Calu3 (cell line): ENCODE data around the gene RAI14. TPM values are rescaled to one million over a fixed set of nuclear protein-coding genes. Genes with fewer than 3 reads are reported as not detected.

Experiments
- BruUV-seq: library from RNA; stranded (reverse); fragments of 400-500 nt; replicated peaks from 2 replicates; lab custom pipeline; 2021; lab: Mats Ljungman, UMichigan
- CTCF ChIA-PET: fragments of 300-600 bp; sonication (Branson Sonifier 250); formaldehyde crosslinking; loops from one replicate; lab custom pipeline; 2022; ENCODE audit warnings: antibody characterized with exemption; lab: Charles Lee
- DNase-seq: peaks from one replicate; pipeline ENCODE4 v3.0.0; 2022
- H3K27ac Mint-ChIP-seq: one replicate; pipeline ENCODE4 v1.8.0; 2022; ENCODE audit warnings: mixed read lengths; ENCODE audit not compliant: unreplicated experiment
- H3K27me3 Mint-ChIP-seq: one replicate; pipeline ENCODE4 v1.8.0; 2022; ENCODE audit warnings: mixed read lengths; ENCODE audit not compliant: unreplicated experiment
- H3K36me3 Mint-ChIP-seq: one replicate; pipeline ENCODE4 v1.8.0; 2022; ENCODE audit warnings: mild to moderate bottlenecking, moderate library complexity, mixed read lengths; ENCODE audit not compliant: insufficient read depth, unreplicated experiment
- H3K4me1 Mint-ChIP-seq: one replicate; pipeline ENCODE4 v1.8.0; 2022; ENCODE audit warnings: mild to moderate bottlenecking, low read depth, mixed read lengths; ENCODE audit not compliant: unreplicated experiment
- H3K4me3 Mint-ChIP-seq: one replicate; pipeline ENCODE4 v1.8.0; 2022; ENCODE audit warnings: mild to moderate bottlenecking, low read depth, moderate library complexity, mixed read lengths; ENCODE audit not compliant: unreplicated experiment
- H3K9me3 Mint-ChIP-seq: one replicate; pipeline ENCODE4 v1.8.0; 2022; ENCODE audit warnings: low read depth, mixed read lengths; ENCODE audit not compliant: unreplicated experiment
- CTCF ChIP-seq: fragments of 200-600 bp; IDR thresholded peaks from one replicate; pipeline ENCODE4 v1.8.0; 2022; ENCODE audit warnings: antibody characterized with exemption; ENCODE audit not compliant: unreplicated experiment
- intact Hi-C: fragments of 100-400 bp; cut with micrococcal nuclease; formaldehyde crosslinking; loops from one replicate; pipeline ENCODE4 v1.10.0; 2022; ENCODE audit not compliant: unreplicated experiment
- total RNA-seq: library from RNA; stranded (reverse); gene quantifications from 2 replicates; pipeline ENCODE4 v1.2.3, GENCODE V29; 2022

RAI14 gene
- total RNA-seq, 1 experiment from 2014 or later = 84.3 TPM

DNA sequence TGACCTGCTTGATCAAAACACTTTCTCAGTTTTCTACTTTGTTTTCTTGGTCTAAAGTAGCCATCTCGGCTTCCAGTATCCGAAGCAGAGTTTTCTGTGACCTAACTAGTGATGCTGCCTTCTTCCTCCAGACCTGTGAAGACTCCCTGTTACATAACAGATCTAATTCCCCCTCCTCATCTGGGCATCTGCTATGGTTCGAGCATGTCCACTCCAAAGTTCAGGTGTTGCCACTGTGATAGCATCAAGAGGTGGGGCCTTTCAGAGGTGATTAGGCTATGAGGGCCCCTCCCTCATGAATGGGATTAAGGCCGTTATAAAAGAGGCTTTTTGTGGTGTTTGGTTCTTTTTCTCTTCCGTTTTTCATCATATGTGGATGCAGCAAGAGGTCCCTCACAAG, 203.1 kb downstream of the RAI14 start:
- no TSS peak for BruUV-seq
- intact Hi-C loops = no loop called here
- Mint-ChIP-seq H3K36me3 (no peaks in the 10 kb centered on the region), H3K27ac (no peak overlapping the region), H3K4me3 (no peak overlapping the region), H3K9me3 (no peaks in the 10 kb centered on the region), H3K27me3 (no peaks in the 10 kb centered on the region), H3K4me1 (no peaks in the 10 kb centered on the region)
- DNase-seq = no peak
- CTCF ChIA-PET = no interaction called here
- no peak for TF ChIP-seq CTCF

GRCh38 chr5:34863946-34864345, 207.8 kb downstream of the RAI14 start:
- H3K27me3 Mint-ChIP-seq = no peaks in the 10 kb centered on the region
- H3K36me3 Mint-ChIP-seq = no peaks in the 10 kb centered on the region
- CTCF ChIA-PET = no interaction called here
- no TSS peak for BruUV-seq
- no peak for DNase-seq
- intact Hi-C loops = no loop called here
- H3K27ac Mint-ChIP-seq = no peak overlapping the region
- TF ChIP-seq CTCF = no peak
- H3K4me1 Mint-ChIP-seq = no peaks in the 10 kb centered on the region
- H3K4me3 Mint-ChIP-seq = no peak overlapping the region
- no peaks in the 10 kb centered on the region for H3K9me3 Mint-ChIP-seq

- no peak overlapping the region for H3K4me3 Mint-ChIP-seq
- no peaks in the 10 kb centered on the region for H3K9me3 Mint-ChIP-seq
- H3K27ac Mint-ChIP-seq = no peak overlapping the region
- H3K36me3 Mint-ChIP-seq = no peaks in the 10 kb centered on the region
- no peak for DNase-seq
- no peak for TF ChIP-seq CTCF
- BruUV-seq = no TSS peak
- H3K4me1 Mint-ChIP-seq = no peaks in the 10 kb centered on the region
- CTCF ChIA-PET = no interaction called here
- intact Hi-C loops = no loop called here
- H3K27me3 Mint-ChIP-seq = no peaks in the 10 kb centered on the region
These were observed 209.0 kb downstream of the RAI14 start for GRCh38 chr5:34865091-34865490.

- no TSS peak for BruUV-seq
- DNase-seq = no peak
- CTCF ChIA-PET = no interaction called here
- no peak overlapping the region for H3K27ac Mint-ChIP-seq
- H3K4me3 Mint-ChIP-seq = no peak overlapping the region
- H3K27me3 Mint-ChIP-seq = no peaks in the 10 kb centered on the region
- H3K9me3 Mint-ChIP-seq = no peaks in the 10 kb centered on the region
- no peak for TF ChIP-seq CTCF
- intact Hi-C loops = no loop called here
- H3K36me3 Mint-ChIP-seq = no peaks in the 10 kb centered on the region
- no peaks in the 10 kb centered on the region for H3K4me1 Mint-ChIP-seq
These were observed 210.9 kb downstream of the RAI14 start for GRCh38 chr5:34866989-34867471.
